MM.1S (cell line): ENCODE measurements around the gene IL2RA.

ENCODE experiments used
- CTCF ChIP-seq: fragments of 300-600 bp; sonication (generic); IDR thresholded peaks from 2 replicates; pipeline ENCODE4 v1.5.1; 2016; ENCODE audit warnings: antibody characterized with exemption, low read length, mixed read lengths
- EZH2 ChIP-seq: fragments of 300-600 bp; sonication (generic); optimal IDR thresholded peaks from 2 replicates; pipeline ENCODE3; 2017; ENCODE audit warnings: low read depth, mild to moderate bottlenecking, antibody characterized with exemption, low read length, mixed read lengths
- EZH2phosphoT487 ChIP-seq: fragments of 300-600 bp; sonication (generic); IDR thresholded peaks from 2 replicates; pipeline ENCODE4 v1.6.1; 2018; ENCODE audit warnings: antibody characterized with exemption, low read length

- no peak for TF ChIP-seq CTCF
- no peak for TF ChIP-seq EZH2
- no peak for TF ChIP-seq EZH2phosphoT487
Measured at GRCh38 chr10:6038071-6038631, 24.0 kb downstream of the IL2RA start.
